GM12874 (cell line): ENCODE measurements around the gene PIGP.

ENCODE experiments used
- CTCF ChIP-seq: IDR thresholded peaks from 2 replicates; pipeline ENCODE4 v1.5.1; 2011; ENCODE audit warnings: low read depth, mild to moderate bottlenecking, control low read depth, low read length, moderate library complexity; ENCODE audit not compliant: insufficient read depth

PIGP gene

GRCh38 chr21:37098751-37099150 is 25.9 kb upstream of the PIGP start:
- TF ChIP-seq CTCF: no peak

- no peak for TF ChIP-seq CTCF
Measured at GRCh38 chr21:37095821-37096220, 22.9 kb upstream of the PIGP start.

GRCh38 chr21:37093977-37094376 is 21.1 kb upstream of the PIGP start:
- TF ChIP-seq CTCF: no peak

GRCh38 chr21:37088186-37088735 is 15.4 kb upstream of the PIGP start:
- no peak for TF ChIP-seq CTCF

GRCh38 chr21:37087188-37087587 is 14.3 kb upstream of the PIGP start:
- TF ChIP-seq CTCF: 0 out of 2 replicates have a peak, but pooled peaks have one; percentile 14

- no peak for TF ChIP-seq CTCF
Measured at GRCh38 chr21:37085726-37086125, 12.9 kb upstream of the PIGP start.

- no peak for TF ChIP-seq CTCF
Measured at GRCh38 chr21:37082856-37083528, 10.1 kb upstream of the PIGP start.
